H9 (cell line): ENCODE measurements around the gene ZDHHC1. TPM values are rescaled to one million over a fixed set of nuclear protein-coding genes. Genes with fewer than 3 reads are reported as not detected.

Experiments
- DNase-seq: peaks from one replicate; pipeline ENCODE4 v3.0.0-alpha.2; 2017
- H2AFZ ChIP-seq: one replicate; pipeline ENCODE4 v1.6.1; 2013; ENCODE audit warnings: mild to moderate bottlenecking, low read length, control low read depth, moderate library complexity
- H2AK5ac ChIP-seq: 2 replicates; pipeline ENCODE4 v1.6.1; 2013; ENCODE audit warnings: low read length, control low read depth, mixed read lengths; ENCODE audit not compliant: insufficient read length
- H2BK120ac ChIP-seq: one replicate; pipeline ENCODE4 v1.6.1; 2013; ENCODE audit warnings: low read depth, mild to moderate bottlenecking, low read length, control low read depth, inconsistent platforms; ENCODE audit not compliant: poor library complexity, severe bottlenecking
- H2BK12ac ChIP-seq: 2 replicates; pipeline ENCODE4 v1.6.1; 2013; ENCODE audit warnings: low read length, control low read depth, mixed read lengths, low read depth; ENCODE audit not compliant: insufficient read length
- H2BK15ac ChIP-seq: 2 replicates; pipeline ENCODE4 v1.6.1; 2013; ENCODE audit warnings: low read depth, low read length, control low read depth
- H2BK20ac ChIP-seq: one replicate; pipeline ENCODE4 v1.6.1; 2013; ENCODE audit warnings: low read depth, mild to moderate bottlenecking, low read length, control low read depth, inconsistent platforms; ENCODE audit not compliant: poor library complexity, severe bottlenecking
- H2BK5ac ChIP-seq: 2 replicates; pipeline ENCODE4 v1.6.1; 2013; ENCODE audit warnings: low read length, control low read depth, mixed read lengths; ENCODE audit not compliant: insufficient read length
- H3K14ac ChIP-seq: 2 replicates; pipeline ENCODE4 v1.6.1; 2013; ENCODE audit warnings: low read length, control low read depth; ENCODE audit not compliant: insufficient read depth
- H3K18ac ChIP-seq: 2 replicates; pipeline ENCODE4 v1.6.1; 2013; ENCODE audit warnings: low read depth, mild to moderate bottlenecking, mixed read lengths, low read length, control low read depth; ENCODE audit not compliant: insufficient read length
- H3K23ac ChIP-seq: 2 replicates; pipeline ENCODE4 v1.6.1; 2013; ENCODE audit warnings: low read length, control low read depth, mixed read lengths, low read depth; ENCODE audit not compliant: insufficient read length
- H3K23me2 ChIP-seq: 2 replicates; pipeline ENCODE4 v1.6.1; 2013; ENCODE audit warnings: low read depth, mild to moderate bottlenecking, mixed read lengths, low read length, control low read depth; ENCODE audit not compliant: insufficient read length, poor library complexity, severe bottlenecking
- H3K27ac ChIP-seq: 2 replicates; pipeline ENCODE4 v1.5.1; 2013; ENCODE audit warnings: low read length, control low read depth, mixed read lengths, low read depth; ENCODE audit not compliant: insufficient read length
- H3K27me3 ChIP-seq: 2 replicates; pipeline ENCODE4 v1.6.1; 2013; ENCODE audit warnings: low read length, control low read depth, inconsistent platforms; ENCODE audit not compliant: insufficient read depth
- H3K4ac ChIP-seq: 2 replicates; pipeline ENCODE4 v1.6.1; 2013; ENCODE audit warnings: low read depth, mild to moderate bottlenecking, control low read depth, inconsistent platforms, low read length, moderate library complexity
- H3K4me1 ChIP-seq: 2 replicates; pipeline ENCODE4 v1.6.1; 2013; ENCODE audit warnings: low read length, control low read depth, inconsistent platforms; ENCODE audit not compliant: insufficient read depth
- H3K4me2 ChIP-seq: 2 replicates; pipeline ENCODE4 v1.6.1; 2013; ENCODE audit warnings: low read length, control low read depth, mixed read lengths; ENCODE audit not compliant: insufficient read length, insufficient read depth
- H3K56ac ChIP-seq: 2 replicates; pipeline ENCODE4 v1.6.1; 2013; ENCODE audit warnings: low read depth, mild to moderate bottlenecking, mixed read lengths, low read length, control low read depth; ENCODE audit not compliant: insufficient read length
- H3K79me1 ChIP-seq: 2 replicates; pipeline ENCODE4 v1.6.1; 2013; ENCODE audit warnings: low read depth, mild to moderate bottlenecking, moderate library complexity, low read length, control low read depth, inconsistent platforms; ENCODE audit not compliant: insufficient read depth, poor library complexity, severe bottlenecking
- H3K79me2 ChIP-seq: 2 replicates; pipeline ENCODE4 v1.6.1; 2013; ENCODE audit warnings: low read length, control low read depth, inconsistent platforms; ENCODE audit not compliant: insufficient read depth
- H3K9ac ChIP-seq: 2 replicates; pipeline ENCODE4 v1.6.1; 2013; ENCODE audit warnings: low read length, control low read depth, mixed read lengths; ENCODE audit not compliant: insufficient read length; ENCODE audit errors: extremely low read depth
- H3K9me3 ChIP-seq: one replicate; pipeline ENCODE4 v1.6.1; 2013; ENCODE audit warnings: low read depth, low read length, inconsistent platforms; ENCODE audit not compliant: control insufficient read depth
- H3T11ph ChIP-seq: one replicate; pipeline ENCODE4 v1.6.1; 2013; ENCODE audit warnings: mild to moderate bottlenecking, low read length, control low read depth, inconsistent platforms
- H4K20me1 ChIP-seq: one replicate; pipeline ENCODE4 v1.6.1; 2013; ENCODE audit not compliant: control insufficient read depth, insufficient read length, insufficient read depth
- H4K5ac ChIP-seq: 2 replicates; pipeline ENCODE4 v1.6.1; 2013; ENCODE audit warnings: low read depth, mild to moderate bottlenecking, mixed read lengths, low read length, control low read depth; ENCODE audit not compliant: insufficient read length
- H4K8ac ChIP-seq: replicated peaks from 2 replicates; pipeline ENCODE4 v1.6.1; 2013; ENCODE audit warnings: low read length, control low read depth, mixed read lengths, low read depth; ENCODE audit not compliant: insufficient read length
- H4K91ac ChIP-seq: 2 replicates; pipeline ENCODE4 v1.6.1; 2013; ENCODE audit warnings: low read depth, mild to moderate bottlenecking, moderate library complexity, mixed read lengths, low read length, control low read depth; ENCODE audit not compliant: insufficient read length
- H3K27ac Mint-ChIP-seq, 3 experiments: 2 replicates in 2 of 3; 3 replicates in 1 of 3; pipeline ENCODE4 v1.8.0; 2020 to 2021; ENCODE audit warnings: mixed read lengths in 3 of 3, mild to moderate bottlenecking in 1 of 3, moderate library complexity in 1 of 3
- H3K27me3 Mint-ChIP-seq: 2 replicates; pipeline ENCODE4 v1.8.0; 2021; ENCODE audit warnings: low read depth, mild to moderate bottlenecking, moderate library complexity, mixed read lengths
- H3K36me3 Mint-ChIP-seq, 3 experiments: 2 replicates in 2 of 3; 3 replicates in 1 of 3; pipeline ENCODE4 v1.8.0; 2020 to 2021; ENCODE audit warnings: low read depth in 3 of 3, mixed read lengths in 3 of 3; ENCODE audit not compliant: insufficient read depth in 1 of 3
- H3K4me1 Mint-ChIP-seq, 2 experiments: 2 replicates each; pipeline ENCODE4 v1.8.0; 2020; ENCODE audit warnings: mixed read lengths in 2 of 2
- H3K4me3 Mint-ChIP-seq, 2 experiments: 2 replicates in 1 of 2; 3 replicates in 1 of 2; pipeline ENCODE4 v1.8.0; 2020 to 2021; ENCODE audit warnings: mild to moderate bottlenecking in 2 of 2, mixed read lengths in 2 of 2, moderate library complexity in 1 of 2
- H3K9me3 Mint-ChIP-seq, 2 experiments: 2 replicates in 1 of 2; 3 replicates in 1 of 2; pipeline ENCODE4 v1.8.0; 2020; ENCODE audit warnings: mild to moderate bottlenecking in 2 of 2, mixed read lengths in 2 of 2, moderate library complexity in 1 of 2
- WGBS: extraction: QIAGEN DNeasy Blood & Tissue Kit; methylation state at CpG from one replicate; pipeline ENCODE4 v1.1.7; 2013; ENCODE audit warnings: missing lambda C conversion rate, low lambda C conversion rate, mixed read lengths; ENCODE audit not compliant: insufficient read length; ENCODE audit errors: extremely low coverage; 5-methylcytosine and 5-hydroxymethylcytosine counted together
- total RNA-seq: library from RNA; stranded (reverse); gene quantifications from 2 replicates; pipeline ENCODE4 v1.2.1, GENCODE V29; 2021
- TF ChIP-seq, protein P1 (sequence below): fragments of 200-600 bp; sonication (generic); conservative IDR thresholded peaks from 3 replicates; pipeline ENCODE4 v1.8.0; 2021; ENCODE audit warnings: antibody characterized with exemption, mild to moderate bottlenecking

The ZDHHC1 gene
- total RNA-seq, 1 experiment from 2014 or later: 3.7 TPM

DNA sequence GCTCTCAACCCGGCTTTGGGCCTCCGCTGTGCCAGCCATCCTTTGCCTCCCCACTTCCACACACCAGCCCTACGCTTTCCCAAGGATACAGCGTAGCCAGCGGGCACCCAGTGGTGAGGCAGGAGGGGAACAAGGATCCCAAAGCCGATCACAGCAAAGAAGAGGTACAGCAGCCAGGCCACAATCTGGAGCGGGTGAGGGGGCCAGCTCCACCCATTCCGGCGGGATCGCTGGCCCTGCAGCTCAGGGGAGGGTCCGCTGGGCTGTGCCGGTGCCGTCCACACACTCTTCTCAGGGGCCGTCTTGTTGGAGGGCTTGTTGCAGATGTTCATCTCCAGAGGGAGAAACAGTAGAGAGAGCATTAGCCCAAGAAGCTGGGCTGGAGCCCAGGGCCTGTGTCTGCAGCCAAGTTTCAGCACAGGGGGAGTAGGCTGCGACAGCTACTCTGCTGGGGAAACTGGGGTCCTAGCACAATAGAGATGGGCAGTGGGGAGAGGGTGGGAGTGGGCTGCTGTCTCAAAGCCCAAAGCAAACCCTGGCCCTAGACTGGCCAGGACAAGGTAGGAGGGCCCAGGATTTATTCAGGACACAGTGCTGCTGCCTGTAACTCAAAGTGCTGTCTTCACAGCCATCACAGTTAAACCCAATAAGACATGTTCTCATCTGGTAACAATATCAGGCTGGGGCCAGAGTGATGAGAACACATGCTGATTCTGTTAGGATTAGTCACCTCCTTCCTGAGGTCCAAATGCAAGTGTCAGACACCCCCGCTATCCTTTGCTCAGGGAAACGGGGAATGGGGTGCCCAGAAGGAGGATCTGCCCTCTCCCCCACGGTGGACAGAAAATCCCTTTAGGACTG is 9.9 kb downstream of the ZDHHC1 start:
- H3K4me3 Mint-ChIP-seq: no peak overlapping the region
- no peak overlapping the region for H2BK5ac ChIP-seq
- H3K4ac ChIP-seq: no peak overlapping the region
- H3K9me3 Mint-ChIP-seq: no peaks in the 10 kb centered on the region
- H4K91ac ChIP-seq: no peak overlapping the region
- H4K20me1 ChIP-seq: no peaks in the 10 kb centered on the region
- H2BK12ac ChIP-seq: no peak overlapping the region
- peaks cover 44% of the 10 kb centered on the region in 2 experiments for H3K4me1 Mint-ChIP-seq
- H3K79me1 ChIP-seq: no peaks in the 10 kb centered on the region
- no peaks in the 10 kb centered on the region for H3K27me3 ChIP-seq
- no peak for DNase-seq
- H4K8ac ChIP-seq: no peak overlapping the region
- no peak overlapping the region for H4K5ac ChIP-seq
- H3K14ac ChIP-seq: no peak overlapping the region; the same call in 1 of the 2 replicates
- TF ChIP-seq, protein P1, sequence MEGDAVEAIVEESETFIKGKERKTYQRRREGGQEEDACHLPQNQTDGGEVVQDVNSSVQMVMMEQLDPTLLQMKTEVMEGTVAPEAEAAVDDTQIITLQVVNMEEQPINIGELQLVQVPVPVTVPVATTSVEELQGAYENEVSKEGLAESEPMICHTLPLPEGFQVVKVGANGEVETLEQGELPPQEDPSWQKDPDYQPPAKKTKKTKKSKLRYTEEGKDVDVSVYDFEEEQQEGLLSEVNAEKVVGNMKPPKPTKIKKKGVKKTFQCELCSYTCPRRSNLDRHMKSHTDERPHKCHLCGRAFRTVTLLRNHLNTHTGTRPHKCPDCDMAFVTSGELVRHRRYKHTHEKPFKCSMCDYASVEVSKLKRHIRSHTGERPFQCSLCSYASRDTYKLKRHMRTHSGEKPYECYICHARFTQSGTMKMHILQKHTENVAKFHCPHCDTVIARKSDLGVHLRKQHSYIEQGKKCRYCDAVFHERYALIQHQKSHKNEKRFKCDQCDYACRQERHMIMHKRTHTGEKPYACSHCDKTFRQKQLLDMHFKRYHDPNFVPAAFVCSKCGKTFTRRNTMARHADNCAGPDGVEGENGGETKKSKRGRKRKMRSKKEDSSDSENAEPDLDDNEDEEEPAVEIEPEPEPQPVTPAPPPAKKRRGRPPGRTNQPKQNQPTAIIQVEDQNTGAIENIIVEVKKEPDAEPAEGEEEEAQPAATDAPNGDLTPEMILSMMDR: no peak
- H3K23me2 ChIP-seq: no peaks in the 10 kb centered on the region
- no peak overlapping the region for H2AK5ac ChIP-seq
- no peak overlapping the region for H3K4me2 ChIP-seq
- no peak overlapping the region for H2BK120ac ChIP-seq
- no peak overlapping the region for H3K27ac ChIP-seq
- no peak overlapping the region for H3K56ac ChIP-seq
- H3K18ac ChIP-seq: no peak overlapping the region
- WGBS: no CpG with 5 or more reads among the region's 18 CpGs
- H3K27ac Mint-ChIP-seq: no peak overlapping the region; a peak in 1 of 7 replicates
- H2BK20ac ChIP-seq: no peak overlapping the region
- H3K79me2 ChIP-seq: no peaks in the 10 kb centered on the region
- H3K9ac ChIP-seq: no peak overlapping the region
- peaks cover 8% of the 10 kb centered on the region; the same call in 1 of the 2 replicates for H3K4me1 ChIP-seq
- H3K27me3 Mint-ChIP-seq: peaks cover 22% of the 10 kb centered on the region
- H2BK15ac ChIP-seq: no peak overlapping the region
- H3K23ac ChIP-seq: no peak overlapping the region
- peaks cover 0 to 2% (median 0%) of the 10 kb centered on the region in 3 experiments; a peak in 1 of 7 replicates for H3K36me3 Mint-ChIP-seq
- no peak overlapping the region for H3T11ph ChIP-seq
- no peaks in the 10 kb centered on the region for H3K9me3 ChIP-seq
- H2AFZ ChIP-seq: no peak overlapping the region
